Lung (tissue), 12 donors: ENCODE data around the gene ATG2B. TPM values are rescaled to one million over a fixed set of nuclear protein-coding genes. Genes with fewer than 3 reads are reported as not detected.

Experiments
- ATAC-seq: fragments of 200-7000 bp; cut with Tn5 transposase; one replicate; pipeline ENCODE4 v1.9.1; 2020; ENCODE audit warnings: moderate number of reproducible peaks; ENCODE audit not compliant: insufficient read depth, low FRiP score
- DNase-seq, 3 donors: peaks; one replicate each; pipeline ENCODE4 v3.0.0-alpha.2; 2013 to 2017
- H3K27ac ChIP-seq, 2 donors: one replicate each; pipeline ENCODE4 v1.5.1; 2013; ENCODE audit warnings: mild to moderate bottlenecking in 2 of 2, moderate library complexity in 2 of 2, control low read depth in 1 of 2, inconsistent platforms in 1 of 2, low read depth in 1 of 2, low read length in 1 of 2
- H3K27me3 ChIP-seq, 3 donors: one replicate each; pipeline ENCODE4 v1.5.1; 2013; ENCODE audit warnings: low read length in 2 of 3; ENCODE audit not compliant: control insufficient read depth in 3 of 3, insufficient read depth in 3 of 3
- H3K36me3 ChIP-seq, 4 donors: one replicate each; pipeline ENCODE4 v1.5.1; 2013; ENCODE audit warnings: low read length in 4 of 4, mild to moderate bottlenecking in 1 of 4, moderate library complexity in 1 of 4; ENCODE audit not compliant: control insufficient read depth in 4 of 4, insufficient read depth in 4 of 4
- H3K4me1 ChIP-seq, 5 donors: one replicate each; pipeline ENCODE4 v1.5.1; 2013; ENCODE audit warnings: low read length in 5 of 5, mild to moderate bottlenecking in 2 of 5, moderate library complexity in 1 of 5; ENCODE audit not compliant: control insufficient read depth in 5 of 5, insufficient read depth in 5 of 5
- H3K4me3 ChIP-seq: one replicate; pipeline ENCODE4 v1.5.1; 2013; ENCODE audit warnings: mild to moderate bottlenecking, control low read depth, moderate library complexity
- H3K9ac ChIP-seq, 2 donors: one replicate each; pipeline ENCODE4 v1.5.1; 2013; ENCODE audit warnings: low read length in 2 of 2, control low read depth in 1 of 2; ENCODE audit not compliant: insufficient read depth in 1 of 2
- H3K9me3 ChIP-seq, 4 donors: one replicate each; pipeline ENCODE4 v1.5.1; 2013; ENCODE audit warnings: low read length in 3 of 4, mild to moderate bottlenecking in 1 of 4, moderate library complexity in 1 of 4; ENCODE audit not compliant: control insufficient read depth in 4 of 4, insufficient read depth in 3 of 4
- WGBS, 2 donors: extraction: QIAGEN DNeasy Blood & Tissue Kit; methylation state at CpG; one replicate each; pipeline ENCODE4 v1.1.7; 2013; 5-methylcytosine and 5-hydroxymethylcytosine counted together
- polyA plus RNA-seq, 2 donors: library from polyadenylated mRNA; stranded (reverse); fragments of 200-250 nt; gene quantifications; one replicate each; pipeline ENCODE4 v1.2.1, GENCODE V29; 2013
- total RNA-seq, 2 donors: library from RNA; depleted of rRNA in 1 of 2; stranded (reverse); fragments of >200 nt in 1 of 2; gene quantifications; one replicate each; pipeline ENCODE4 v1.2.1, GENCODE V29; 2014 to 2021
- TF ChIP-seq, protein P1 (sequence below): IDR thresholded peaks from 2 replicates; pipeline ENCODE4 v1.5.1; 2012; ENCODE audit warnings: mild to moderate bottlenecking; ENCODE audit errors: control extremely low read depth, extremely low read depth
- donor health status: control.
- donor health status: control.
- donor health status: Bipolar disorder and iron deficiency.
- donor health status: healthy.
- donor health status: DM: yes; HTN: yes; CAD: no.

The ATG2B gene
- total and polyA plus RNA-seq, 4 donors = 3.6 to 64.3 (median 13.2) TPM

- Histone ChIP-seq H3K9me3 (no peaks in the 10 kb centered on the region), H3K4me3 (no peak overlapping the region), H3K9ac (no peak overlapping the region), H3K27me3 (no peaks in the 10 kb centered on the region), H3K4me1 (peaks cover 0 to 7% (median 0%) of the 10 kb centered on the region in 5 donors), H3K36me3 (peaks cover 0 to 6% (median 2%) of the 10 kb centered on the region in 4 donors), H3K27ac (no peak overlapping the region)
- 96% methylated on average over 4 of the region's 4 CpGs for WGBS, 2 donors
- TF ChIP-seq, protein P1, sequence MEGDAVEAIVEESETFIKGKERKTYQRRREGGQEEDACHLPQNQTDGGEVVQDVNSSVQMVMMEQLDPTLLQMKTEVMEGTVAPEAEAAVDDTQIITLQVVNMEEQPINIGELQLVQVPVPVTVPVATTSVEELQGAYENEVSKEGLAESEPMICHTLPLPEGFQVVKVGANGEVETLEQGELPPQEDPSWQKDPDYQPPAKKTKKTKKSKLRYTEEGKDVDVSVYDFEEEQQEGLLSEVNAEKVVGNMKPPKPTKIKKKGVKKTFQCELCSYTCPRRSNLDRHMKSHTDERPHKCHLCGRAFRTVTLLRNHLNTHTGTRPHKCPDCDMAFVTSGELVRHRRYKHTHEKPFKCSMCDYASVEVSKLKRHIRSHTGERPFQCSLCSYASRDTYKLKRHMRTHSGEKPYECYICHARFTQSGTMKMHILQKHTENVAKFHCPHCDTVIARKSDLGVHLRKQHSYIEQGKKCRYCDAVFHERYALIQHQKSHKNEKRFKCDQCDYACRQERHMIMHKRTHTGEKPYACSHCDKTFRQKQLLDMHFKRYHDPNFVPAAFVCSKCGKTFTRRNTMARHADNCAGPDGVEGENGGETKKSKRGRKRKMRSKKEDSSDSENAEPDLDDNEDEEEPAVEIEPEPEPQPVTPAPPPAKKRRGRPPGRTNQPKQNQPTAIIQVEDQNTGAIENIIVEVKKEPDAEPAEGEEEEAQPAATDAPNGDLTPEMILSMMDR = no peak
- ATAC-seq (no peak), DNase-seq (no peak)
These were observed 8.9 kb downstream of the ATG2B start for GRCh38 chr14:96354246-96354645.

DNA sequence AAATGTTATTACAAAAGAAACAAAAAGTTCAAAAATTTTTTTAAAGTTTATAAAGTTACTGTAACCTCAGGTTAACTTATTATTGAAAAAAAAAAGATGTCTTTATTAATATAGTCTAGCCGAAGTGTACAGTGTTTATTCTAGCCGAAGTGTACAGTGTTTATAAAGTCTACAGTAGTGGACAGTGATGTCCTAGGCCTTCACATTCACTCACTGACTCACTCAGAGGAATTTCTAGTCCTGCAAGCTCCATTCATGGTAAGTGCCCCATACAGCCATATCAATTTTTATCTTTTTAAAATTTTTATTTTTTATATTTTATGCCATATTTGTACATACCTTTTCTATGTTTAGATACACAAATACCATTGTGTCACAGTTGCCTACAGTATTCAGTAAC is 10.4 kb downstream of the ATG2B start:
- H3K27me3 ChIP-seq = no peaks in the 10 kb centered on the region
- DNase-seq = no peak
- no peak overlapping the region for H3K4me3 ChIP-seq
- H3K4me1 ChIP-seq = peaks cover 0 to 7% (median 0%) of the 10 kb centered on the region in 5 donors
- H3K9me3 ChIP-seq = no peaks in the 10 kb centered on the region
- peaks cover 0 to 6% (median 2%) of the 10 kb centered on the region in 4 donors for H3K36me3 ChIP-seq
- H3K27ac ChIP-seq = no peak overlapping the region
- ATAC-seq = no peak
- TF ChIP-seq, protein P1 = no peak
- no peak overlapping the region for H3K9ac ChIP-seq
- WGBS, 2 donors = 50 to 67% methylated on average over 2 of the region's 2 CpGs

DNA sequence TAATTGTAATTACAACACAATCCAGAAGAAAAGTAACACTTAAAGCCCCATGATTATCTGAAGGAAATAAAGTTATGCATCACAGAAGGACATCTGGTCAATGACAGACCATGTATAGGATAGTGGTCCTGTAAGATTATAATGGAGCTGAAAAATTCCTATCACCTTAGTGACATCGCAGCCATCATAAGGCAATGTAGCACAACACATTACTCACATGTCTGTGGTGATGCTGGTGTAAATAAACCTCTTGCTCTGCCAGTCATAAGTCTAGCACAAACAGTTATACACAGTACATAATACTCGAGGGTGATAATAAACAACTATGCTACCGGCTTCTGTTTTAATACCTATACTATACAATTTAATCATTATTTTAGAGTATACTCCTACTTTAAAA is 11.2 kb downstream of the ATG2B start:
- TF ChIP-seq, protein P1 = no peak
- Histone ChIP-seq H3K9ac (no peak overlapping the region), H3K27me3 (no peaks in the 10 kb centered on the region), H3K9me3 (no peaks in the 10 kb centered on the region), H3K36me3 (peaks cover 0 to 6% (median 2%) of the 10 kb centered on the region in 4 donors), H3K4me1 (peaks cover 0 to 6% (median 0%) of the 10 kb centered on the region in 5 donors), H3K4me3 (no peak overlapping the region), H3K27ac (no peak overlapping the region)
- 88 to 92% methylated on average over 3 of the region's 3 CpGs for WGBS, 2 donors
- no peak for ATAC-seq
- no peak for DNase-seq
